Activated naive CD4-positive, alpha-beta T cell treated with anti-CD3 and anti-CD28 coated beads, Interleukin-2, amount 50 U/mL, for 24 hours (primary cell): Measurements from ENCODE around the gene SCG3.

ENCODE experiments used
- H3K27ac Mint-ChIP-seq: one replicate; pipeline ENCODE4 v1.8.0; 2021; ENCODE audit warnings: mild to moderate bottlenecking, mixed read lengths
- H3K27me3 Mint-ChIP-seq: one replicate; pipeline ENCODE4 v1.8.0; 2021; ENCODE audit warnings: mixed read lengths
- H3K36me3 Mint-ChIP-seq: one replicate; pipeline ENCODE4 v1.8.0; 2021; ENCODE audit warnings: mixed read lengths
- H3K4me1 Mint-ChIP-seq: one replicate; pipeline ENCODE4 v1.8.0; 2021; ENCODE audit warnings: mixed read lengths
- H3K4me3 Mint-ChIP-seq: one replicate; pipeline ENCODE4 v1.8.0; 2021; ENCODE audit warnings: mild to moderate bottlenecking, mixed read lengths
- H3K9me3 Mint-ChIP-seq: one replicate; pipeline ENCODE4 v1.8.0; 2021; ENCODE audit warnings: mixed read lengths

The SCG3 gene

DNA sequence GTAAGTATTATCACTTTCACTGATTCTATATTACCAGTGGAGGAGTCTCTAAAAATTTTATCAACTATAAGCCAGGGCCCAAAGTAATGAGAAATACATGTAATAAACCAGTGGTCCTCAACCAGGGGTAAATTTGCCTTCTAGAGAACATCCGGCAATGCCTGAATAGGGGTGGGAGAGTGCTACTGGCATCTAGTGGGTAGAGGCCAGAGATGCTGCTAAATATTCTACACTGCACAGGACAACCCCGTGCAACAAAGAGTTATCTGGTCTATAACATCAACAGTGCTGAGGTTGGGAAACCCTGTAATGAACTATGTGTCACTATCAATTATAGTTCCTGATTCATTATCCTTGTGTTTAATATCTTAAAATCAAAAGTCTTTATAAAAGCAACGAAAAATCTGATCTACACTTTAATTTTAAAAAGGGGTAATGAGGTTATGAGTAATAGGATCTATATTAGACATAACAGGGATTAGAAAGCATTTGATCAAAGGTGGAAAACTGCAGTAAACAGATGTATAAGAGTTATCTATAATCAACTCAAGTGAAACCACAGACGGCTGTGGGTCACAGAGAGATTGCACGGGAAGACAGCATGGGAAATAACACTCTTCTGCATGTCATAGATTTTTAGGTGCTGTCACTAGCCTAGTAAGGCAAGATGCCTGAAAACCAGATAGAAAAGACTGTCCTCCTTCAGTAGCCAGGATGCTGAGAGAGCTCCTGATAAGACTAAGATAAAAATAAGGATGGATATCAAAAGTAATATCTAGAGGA is 54.1 kb downstream of the SCG3 start:
- H3K27me3 Mint-ChIP-seq = no peaks in the 10 kb centered on the region
- peaks cover 82% of the 10 kb centered on the region for H3K4me1 Mint-ChIP-seq
- peak overlapping the region; percentile 97 for H3K27ac Mint-ChIP-seq

DNA sequence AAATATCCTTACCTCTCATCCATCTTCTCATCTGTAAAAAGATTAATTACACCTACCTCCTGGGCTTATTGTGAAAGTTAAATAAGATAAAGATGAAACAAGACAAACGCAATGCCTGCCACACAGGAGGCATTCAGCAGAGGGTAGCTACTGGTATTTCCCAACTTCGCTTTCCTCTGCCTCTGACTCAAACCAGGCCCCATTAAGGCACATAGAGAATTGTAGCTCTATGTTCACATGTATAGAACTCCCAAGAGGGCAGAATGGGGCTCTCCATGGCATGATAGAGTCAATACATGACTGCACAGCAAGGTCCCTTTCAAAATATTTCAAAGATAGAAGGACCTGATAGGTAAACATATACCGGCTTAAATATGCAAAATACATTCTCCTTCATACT is 54.8 kb downstream of the SCG3 start:
- H3K27ac Mint-ChIP-seq = peak overlapping the region; percentile 97
- H3K4me1 Mint-ChIP-seq = peaks cover 76% of the 10 kb centered on the region
- no peaks in the 10 kb centered on the region for H3K27me3 Mint-ChIP-seq
- no peaks in the 10 kb centered on the region for H3K9me3 Mint-ChIP-seq
- peak overlapping the region; percentile 92 for H3K4me3 Mint-ChIP-seq
- H3K36me3 Mint-ChIP-seq = no peaks in the 10 kb centered on the region

More for the DNA sequence above, 54.1 kb downstream of the SCG3 start:
- no peaks in the 10 kb centered on the region for H3K9me3 Mint-ChIP-seq
- H3K36me3 Mint-ChIP-seq = no peaks in the 10 kb centered on the region
- peak overlapping the region; percentile 92 for H3K4me3 Mint-ChIP-seq

DNA sequence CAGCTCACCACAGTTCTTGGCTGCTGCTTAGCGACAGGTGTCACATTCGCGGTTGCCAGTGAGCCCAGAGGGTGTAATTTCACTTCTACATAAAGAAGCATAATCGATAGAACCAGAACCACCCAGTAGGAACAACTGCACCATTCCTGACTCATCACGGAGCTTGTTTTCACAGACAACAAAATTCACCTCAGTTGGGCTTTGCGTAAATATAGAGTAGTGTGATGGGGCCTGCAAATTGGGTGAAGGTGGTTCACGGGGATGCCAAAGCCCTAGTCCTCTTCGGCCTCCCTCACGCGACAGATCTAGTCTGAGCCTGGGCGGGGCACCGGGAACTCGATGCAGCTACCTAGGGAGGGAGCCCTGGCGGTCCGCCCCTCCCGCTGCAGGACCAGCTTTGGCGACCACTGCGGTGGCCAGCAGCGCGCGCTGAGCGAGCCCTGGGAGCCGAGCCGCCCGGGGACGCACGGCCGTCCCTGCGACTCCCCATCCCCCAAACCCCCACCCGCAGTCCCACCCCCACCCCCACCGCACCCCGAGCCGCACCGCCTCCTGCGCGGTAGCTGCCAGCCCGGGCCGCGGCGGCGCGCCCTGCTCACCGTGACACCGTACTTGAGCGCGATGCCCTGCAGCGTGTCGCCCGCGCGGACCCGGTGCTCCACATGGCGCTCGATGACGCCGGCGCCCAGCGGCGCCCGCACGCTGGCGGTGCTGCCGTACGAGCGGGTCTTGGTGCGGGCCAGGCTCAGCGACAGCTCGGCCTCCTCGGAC is 55.6 kb downstream of the SCG3 start:
- Mint-ChIP-seq H3K27me3 (no peaks in the 10 kb centered on the region), H3K27ac (peak overlapping the region; percentile 97), H3K9me3 (no peaks in the 10 kb centered on the region)

DNA sequence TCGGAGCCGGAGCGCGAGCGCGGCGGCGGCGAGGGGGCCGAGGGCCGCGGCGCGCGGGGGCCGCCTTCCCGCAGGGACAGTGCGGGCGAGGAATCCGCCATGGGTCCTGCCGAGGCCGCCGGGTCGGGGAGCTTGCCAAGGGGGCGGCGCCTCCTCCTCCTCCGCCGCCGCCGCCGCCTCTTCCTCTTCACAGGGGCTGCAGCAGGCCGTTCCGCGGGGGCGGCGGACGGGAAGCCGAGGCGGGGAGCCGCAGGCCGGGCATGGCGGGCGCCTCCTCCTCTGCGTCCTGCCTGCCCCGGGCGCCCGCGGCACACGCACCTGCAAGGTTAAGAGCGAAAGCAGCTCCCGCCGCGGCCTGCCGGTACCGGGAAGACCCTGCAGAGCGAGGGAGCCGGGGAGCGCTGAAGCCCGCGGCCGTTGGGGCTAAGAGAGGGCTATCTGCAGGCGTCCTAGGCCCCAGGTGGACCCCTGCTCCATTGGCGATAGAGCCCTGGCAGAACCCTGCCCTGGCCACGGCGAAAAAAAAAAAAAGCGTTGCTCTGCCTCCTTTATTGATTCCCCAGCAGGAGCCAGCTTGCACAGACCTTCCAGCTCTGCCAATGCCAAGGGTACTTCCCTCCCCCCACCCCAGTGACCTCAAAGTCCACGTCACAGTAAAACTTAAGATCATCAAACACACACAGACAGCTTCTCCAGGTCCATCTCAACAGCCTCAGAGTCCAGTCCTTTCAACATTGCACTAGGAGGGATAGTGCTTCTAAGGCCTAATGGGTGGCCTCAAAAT is 56.4 kb downstream of the SCG3 start, which contains the start of gene LYSMD2:
TSS of gene LYSMD2 (minus strand) at position 134 of the 784 bp plus-strand sequence. CDS start at position 101, 33 bp downstream.
- Mint-ChIP-seq H3K9me3 (no peaks in the 10 kb centered on the region), H3K27ac (peak within 1 kb of the TSS; percentile 97), H3K4me1 (peaks cover 60% of the 10 kb centered on the region), H3K27me3 (no peaks in the 10 kb centered on the region), H3K36me3 (no peaks in the 10 kb centered on the region), H3K4me3 (peak within 1 kb of the TSS; percentile 92)

More for the DNA sequence above, 55.6 kb downstream of the SCG3 start:
- peaks cover 68% of the 10 kb centered on the region for H3K4me1 Mint-ChIP-seq
- peak overlapping the region; percentile 92 for H3K4me3 Mint-ChIP-seq
- H3K36me3 Mint-ChIP-seq = no peaks in the 10 kb centered on the region

DNA sequence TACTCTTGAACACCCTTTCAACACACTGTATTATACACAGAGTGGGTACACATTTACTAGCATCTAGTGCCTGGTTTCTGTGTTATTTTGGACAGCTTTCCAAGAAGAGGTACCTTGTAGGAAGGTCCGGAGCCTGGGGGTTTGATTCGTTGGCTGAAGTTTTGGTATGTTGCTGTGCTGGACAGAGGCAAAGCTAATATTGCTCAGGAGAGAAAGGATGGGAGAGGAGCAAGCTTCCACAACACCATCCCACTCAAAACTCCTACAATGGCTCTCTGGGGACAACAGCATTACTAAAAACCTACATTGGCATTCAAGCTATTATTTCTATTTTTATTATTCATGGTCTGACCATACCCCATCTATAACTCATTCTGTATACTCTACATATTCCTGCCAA is 57.2 kb downstream of the SCG3 start:
- H3K36me3 Mint-ChIP-seq = no peaks in the 10 kb centered on the region
- peak overlapping the region; percentile 96 for H3K27ac Mint-ChIP-seq
- H3K9me3 Mint-ChIP-seq = no peaks in the 10 kb centered on the region
- peak overlapping the region; percentile 85 for H3K4me3 Mint-ChIP-seq
- peaks cover 52% of the 10 kb centered on the region for H3K4me1 Mint-ChIP-seq
- no peaks in the 10 kb centered on the region for H3K27me3 Mint-ChIP-seq

DNA sequence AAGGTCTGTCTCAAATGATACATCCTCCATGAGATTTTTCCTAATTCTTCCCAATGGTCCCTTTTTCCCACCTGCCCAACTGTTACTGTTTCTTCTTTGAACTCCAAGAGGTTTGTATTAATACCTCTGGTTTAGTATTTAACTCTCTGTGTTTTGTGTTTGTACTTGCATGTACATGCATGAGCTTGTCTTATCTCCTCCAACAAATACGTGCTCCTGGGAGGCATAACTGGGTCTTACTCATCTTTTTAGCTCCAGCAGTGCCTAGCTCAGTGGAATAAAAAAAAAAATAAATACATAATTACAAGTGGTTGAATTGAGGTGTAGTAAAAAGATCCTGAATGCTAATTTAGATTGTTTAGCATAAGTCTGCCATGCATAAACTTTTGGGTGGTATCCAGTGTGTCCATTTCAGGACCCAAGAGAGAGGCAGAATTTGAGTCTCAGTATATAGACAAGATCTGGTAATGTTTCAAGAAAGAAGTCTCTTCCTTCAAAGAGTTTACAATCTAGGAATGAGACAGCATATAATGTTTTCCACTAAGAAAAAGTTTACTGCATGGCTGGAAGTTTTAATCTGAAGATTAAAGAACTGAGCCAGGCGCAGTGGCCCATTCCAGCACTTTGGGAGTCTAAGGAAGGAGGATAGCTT is 57.9 kb downstream of the SCG3 start:
- peak overlapping the region; percentile 89 for H3K27ac Mint-ChIP-seq
- no peaks in the 10 kb centered on the region for H3K9me3 Mint-ChIP-seq
- H3K27me3 Mint-ChIP-seq = no peaks in the 10 kb centered on the region
- H3K4me1 Mint-ChIP-seq = peaks cover 48% of the 10 kb centered on the region
- H3K36me3 Mint-ChIP-seq = no peaks in the 10 kb centered on the region
- peak overlapping the region; percentile 79 for H3K4me3 Mint-ChIP-seq

DNA sequence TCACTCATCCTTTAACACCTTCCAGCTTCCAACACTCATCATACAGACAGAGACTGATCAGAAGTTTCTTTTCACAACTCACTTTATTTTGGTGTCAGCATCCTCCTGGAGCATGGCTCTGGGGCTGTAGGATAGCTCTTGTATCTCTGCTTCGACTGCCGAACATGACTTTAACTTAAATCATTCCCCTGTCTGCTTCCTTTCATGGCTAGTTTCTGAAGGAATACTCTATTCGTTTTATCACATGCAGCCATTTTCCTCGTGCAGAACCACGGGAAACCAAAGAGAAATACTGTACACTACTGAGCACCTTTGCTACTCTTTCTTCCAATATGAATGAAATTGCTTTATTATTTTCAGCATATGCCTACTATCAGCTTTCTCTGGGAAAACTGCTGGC is 68.0 kb downstream of the SCG3 start:
- Mint-ChIP-seq H3K9me3 (no peaks in the 10 kb centered on the region), H3K36me3 (no peaks in the 10 kb centered on the region), H3K27me3 (peaks cover 1% of the 10 kb centered on the region), H3K4me3 (no peak overlapping the region), H3K27ac (no peak overlapping the region), H3K4me1 (peaks cover 28% of the 10 kb centered on the region)

DNA sequence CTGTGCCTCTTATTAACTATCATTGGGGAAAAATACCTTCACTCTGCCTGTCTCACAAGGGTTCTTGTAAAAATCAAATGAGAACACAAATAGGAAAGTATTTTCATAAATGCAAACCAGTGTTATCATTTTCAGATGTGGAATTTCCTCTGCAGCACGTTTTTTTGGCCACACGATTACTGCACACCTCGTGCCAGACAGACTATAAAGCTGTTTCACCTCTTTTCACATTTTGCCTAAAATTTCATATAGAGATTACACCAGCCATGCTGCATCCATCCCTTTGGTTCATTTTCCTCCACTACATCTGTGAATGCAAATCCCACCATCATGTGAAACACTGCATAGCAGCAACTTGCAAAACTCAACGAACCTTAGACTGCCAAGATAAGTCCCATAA is 68.9 kb downstream of the SCG3 start:
- H3K4me3 Mint-ChIP-seq = peak overlapping the region; percentile 83
- H3K27ac Mint-ChIP-seq = no peak overlapping the region
- H3K4me1 Mint-ChIP-seq = peaks cover 31% of the 10 kb centered on the region
- H3K27me3 Mint-ChIP-seq = peaks cover 1% of the 10 kb centered on the region
- H3K36me3 Mint-ChIP-seq = no peaks in the 10 kb centered on the region
- no peaks in the 10 kb centered on the region for H3K9me3 Mint-ChIP-seq

DNA sequence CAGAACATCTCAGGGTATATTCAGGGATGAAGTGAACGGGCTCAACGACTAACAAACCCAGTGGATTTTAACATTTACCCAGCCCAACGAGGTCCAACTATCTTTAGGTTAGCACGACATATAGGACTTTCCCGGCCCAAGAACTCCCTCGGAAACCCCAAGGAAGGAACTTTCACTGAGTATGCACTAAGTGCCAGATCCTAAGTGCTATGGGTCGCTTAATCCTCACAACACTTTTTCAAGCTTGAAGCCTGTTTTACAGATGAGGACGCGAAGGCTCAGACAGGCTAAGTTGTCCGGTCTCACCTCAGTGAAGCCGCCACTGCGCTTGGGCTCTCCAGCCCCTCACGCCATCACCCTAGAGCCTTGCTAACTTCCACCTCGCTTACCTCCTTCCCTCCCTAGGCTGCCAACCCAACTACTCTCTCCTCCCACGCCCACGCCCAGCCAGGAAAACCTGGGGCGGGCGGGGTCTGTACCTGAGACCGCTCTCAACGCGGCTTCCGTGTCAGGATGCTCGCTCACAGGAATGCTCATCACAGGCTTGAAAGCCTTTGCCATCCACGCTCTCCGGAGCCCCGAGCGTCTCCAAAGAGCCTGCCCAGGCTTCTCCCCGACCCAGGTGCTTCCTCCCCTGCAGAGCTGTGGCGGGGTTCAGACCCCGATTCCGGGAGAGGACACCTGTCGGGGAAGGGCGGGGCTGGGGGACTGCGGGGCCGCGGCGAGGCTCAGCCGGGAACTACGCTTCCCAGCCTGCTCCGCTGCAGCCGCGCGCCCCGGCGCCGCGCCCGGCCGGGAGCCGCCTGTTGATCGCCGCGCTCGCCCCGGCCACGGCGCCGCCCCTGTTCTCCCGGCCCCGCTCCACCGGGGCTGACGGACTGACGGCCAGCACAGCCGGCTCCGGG is 69.7 kb downstream of the SCG3 start, which contains the start of gene TMOD2:
TSS of gene TMOD2 (plus strand) at position 806 of the 905 bp plus-strand sequence. CDS start 14,845 bp downstream, outside the sequence.
- H3K27ac Mint-ChIP-seq = no peak within 1 kb of the TSS
- no peaks in the 10 kb centered on the region for H3K36me3 Mint-ChIP-seq
- peak within 1 kb of the TSS; percentile 83 for H3K4me3 Mint-ChIP-seq
- H3K4me1 Mint-ChIP-seq = peaks cover 31% of the 10 kb centered on the region
- peaks cover 1% of the 10 kb centered on the region for H3K27me3 Mint-ChIP-seq
- H3K9me3 Mint-ChIP-seq = no peaks in the 10 kb centered on the region

DNA sequence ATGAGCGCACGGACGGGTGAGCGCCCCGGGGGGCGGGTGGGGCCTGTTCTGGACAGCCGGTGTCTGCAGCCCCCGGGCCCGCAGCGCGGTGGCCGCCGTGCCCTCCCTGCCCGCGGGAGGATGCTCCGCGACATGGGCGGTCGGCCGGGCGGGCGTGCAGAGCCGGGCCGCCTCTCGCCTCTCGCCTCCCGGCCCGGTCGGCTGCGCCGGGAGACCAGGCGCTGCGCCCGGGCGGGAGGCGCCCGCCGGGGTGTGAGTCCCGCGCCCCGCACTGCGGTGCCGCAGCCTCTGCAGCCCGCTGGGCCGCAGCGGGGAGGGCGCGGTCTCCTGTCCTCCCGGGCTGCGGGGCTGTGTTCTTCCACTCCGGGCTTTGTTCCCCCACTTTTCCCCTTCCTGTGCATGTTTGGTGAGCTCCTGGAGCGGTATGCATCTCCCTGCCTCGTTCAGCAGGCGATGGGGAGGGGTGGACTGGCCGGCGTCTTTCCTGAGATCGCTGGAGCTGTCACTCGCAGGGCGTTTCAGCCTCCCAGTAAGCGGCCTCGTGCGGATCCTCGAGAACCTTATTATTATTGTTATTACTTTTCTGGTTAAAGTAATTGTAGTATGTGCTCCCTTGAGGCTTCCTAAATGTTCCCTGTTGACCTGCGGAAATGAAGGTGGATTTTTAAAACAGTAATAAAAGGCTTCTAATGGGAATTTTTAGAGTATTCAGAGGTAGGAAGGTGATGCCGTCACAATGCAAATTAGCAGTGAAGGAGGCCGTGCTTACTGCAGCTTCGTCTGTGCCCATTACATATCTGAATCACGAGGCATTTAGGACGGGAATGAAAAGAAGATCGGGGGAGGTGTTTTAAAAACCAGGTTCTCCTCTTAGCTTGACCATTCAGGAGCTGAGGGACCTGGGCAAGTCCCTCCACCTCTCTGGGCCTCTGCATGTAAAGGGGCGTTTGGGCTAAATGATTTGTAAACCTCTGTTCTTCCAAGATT is 70.7 kb downstream of the SCG3 start:
- Mint-ChIP-seq H3K4me1 (peaks cover 31% of the 10 kb centered on the region), H3K4me3 (peak overlapping the region; percentile 83), H3K36me3 (no peaks in the 10 kb centered on the region), H3K9me3 (no peaks in the 10 kb centered on the region), H3K27me3 (peaks cover 1% of the 10 kb centered on the region), H3K27ac (no peak overlapping the region)

DNA sequence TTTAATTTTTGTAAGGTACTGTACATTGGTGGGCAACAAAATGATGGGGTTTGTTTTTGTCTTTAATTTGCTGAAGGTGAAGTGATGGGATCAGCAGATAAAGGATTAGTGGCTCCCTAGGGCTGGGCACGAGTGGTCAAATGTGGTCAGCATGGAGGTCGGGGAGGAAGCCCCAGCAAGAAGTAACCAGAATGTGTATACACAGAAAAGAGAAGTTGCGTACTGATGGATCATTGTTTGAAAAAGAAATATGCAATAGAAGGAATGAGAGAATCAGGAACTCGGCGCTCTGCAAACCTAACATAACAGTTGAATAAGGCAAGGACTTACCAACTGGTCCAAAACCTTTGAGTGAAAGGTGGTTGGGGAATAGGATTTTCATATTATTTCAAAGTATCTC is 71.6 kb downstream of the SCG3 start:
- no peaks in the 10 kb centered on the region for H3K36me3 Mint-ChIP-seq
- no peaks in the 10 kb centered on the region for H3K9me3 Mint-ChIP-seq
- H3K27me3 Mint-ChIP-seq = peaks cover 1% of the 10 kb centered on the region
- peak overlapping the region; percentile 42 for H3K4me3 Mint-ChIP-seq
- no peak overlapping the region for H3K27ac Mint-ChIP-seq
- peaks cover 31% of the 10 kb centered on the region for H3K4me1 Mint-ChIP-seq

DNA sequence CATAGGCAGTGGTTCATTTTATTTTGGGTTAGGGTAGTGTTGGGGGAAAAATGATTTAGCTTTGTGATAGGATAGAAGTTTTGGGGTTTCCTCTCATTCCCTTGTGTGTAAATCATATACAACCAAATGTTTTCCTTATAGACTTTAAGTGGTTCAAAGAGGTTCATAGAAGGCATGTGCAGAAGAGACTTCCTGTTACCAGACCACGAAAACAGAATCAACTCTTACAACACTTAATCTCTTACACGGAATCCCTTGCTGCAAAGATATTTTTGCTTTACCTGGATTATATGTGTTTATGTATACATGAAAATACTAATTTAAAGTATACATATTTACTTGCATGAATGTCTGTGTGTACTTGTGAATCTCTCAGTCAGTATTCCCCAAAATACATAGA is 73.0 kb downstream of the SCG3 start:
- no peaks in the 10 kb centered on the region for H3K9me3 Mint-ChIP-seq
- H3K36me3 Mint-ChIP-seq = no peaks in the 10 kb centered on the region
- H3K27me3 Mint-ChIP-seq = peaks cover 1% of the 10 kb centered on the region
- H3K4me1 Mint-ChIP-seq = peaks cover 31% of the 10 kb centered on the region
- H3K4me3 Mint-ChIP-seq = no peak overlapping the region
- H3K27ac Mint-ChIP-seq = no peak overlapping the region

DNA sequence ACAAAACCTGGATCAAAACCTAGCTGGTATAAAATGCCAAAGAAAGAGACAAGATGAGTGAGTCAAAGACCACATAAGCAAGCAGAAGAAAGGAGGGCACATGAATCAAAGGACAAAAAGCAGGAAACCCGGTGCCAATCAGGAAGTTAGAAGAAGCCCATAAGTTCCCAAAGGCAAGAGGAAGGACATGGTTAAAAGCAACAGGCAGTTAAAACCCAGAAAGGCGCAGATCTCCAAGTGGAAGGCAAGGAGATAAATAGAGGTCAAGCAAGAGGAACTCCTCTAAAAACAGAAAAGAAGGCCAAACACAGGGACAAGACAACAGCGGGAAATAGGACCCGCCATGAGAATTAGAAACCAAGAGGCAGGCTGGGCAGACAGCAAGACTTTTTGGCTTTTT is 74.5 kb downstream of the SCG3 start:
- Mint-ChIP-seq H3K9me3 (no peaks in the 10 kb centered on the region), H3K36me3 (no peaks in the 10 kb centered on the region), H3K4me3 (no peak overlapping the region), H3K27me3 (peaks cover 1% of the 10 kb centered on the region), H3K27ac (no peak overlapping the region), H3K4me1 (peaks cover 31% of the 10 kb centered on the region)
